Nephron progenitor cell (in vitro differentiated cells): ENCODE results near the gene SEPTIN10.
A peak's percentile ranks its signal among the peaks of the same experiment; 100 is the strongest.

Experiments used
- DNase-seq: peaks from one replicate; pipeline ENCODE4 v3.0.0; 2021
- H3K27ac Mint-ChIP-seq: 2 replicates; pipeline ENCODE4 v1.8.0; 2021; ENCODE audit warnings: mild to moderate bottlenecking, moderate library complexity, mixed read lengths
- H3K27me3 Mint-ChIP-seq: 2 replicates; pipeline ENCODE4 v1.8.0; 2021; ENCODE audit warnings: mild to moderate bottlenecking, low read depth, mixed read lengths; ENCODE audit not compliant: poor library complexity
- H3K36me3 Mint-ChIP-seq: 2 replicates; pipeline ENCODE4 v1.8.0; 2021; ENCODE audit warnings: low read depth, mixed read lengths
- H3K4me1 Mint-ChIP-seq: 2 replicates; pipeline ENCODE4 v1.8.0; 2021; ENCODE audit warnings: mixed read lengths
- H3K4me3 Mint-ChIP-seq: 2 replicates; pipeline ENCODE4 v1.8.0; 2021; ENCODE audit warnings: mild to moderate bottlenecking, moderate library complexity, mixed read lengths
- H3K9me3 Mint-ChIP-seq: 2 replicates; pipeline ENCODE4 v1.8.0; 2021; ENCODE audit warnings: mild to moderate bottlenecking, moderate library complexity, mixed read lengths
- CTCF ChIP-seq: fragments of 200-600 bp; sonication (generic); IDR thresholded peaks from 2 replicates; pipeline ENCODE4 v1.5.0; 2021; ENCODE audit warnings: antibody characterized with exemption

The SEPTIN10 gene

GRCh38 chr2:109500910-109501309, 112.9 kb downstream of the SEPTIN10 start:
- peaks cover 28% of the 10 kb centered on the region for H3K36me3 Mint-ChIP-seq
- no peak overlapping the region for H3K4me3 Mint-ChIP-seq
- H3K27me3 Mint-ChIP-seq = peaks cover 7% of the 10 kb centered on the region
- peaks cover 38% of the 10 kb centered on the region for H3K4me1 Mint-ChIP-seq
- H3K9me3 Mint-ChIP-seq = no peaks in the 10 kb centered on the region
- no peak for DNase-seq
- no peak for TF ChIP-seq CTCF
- peak overlapping the region; percentile 32 for H3K27ac Mint-ChIP-seq

- Mint-ChIP-seq H3K9me3 (no peaks in the 10 kb centered on the region), H3K4me1 (peaks cover 38% of the 10 kb centered on the region), H3K36me3 (peaks cover 29% of the 10 kb centered on the region), H3K27me3 (peaks cover 7% of the 10 kb centered on the region), H3K27ac (peak overlapping the region; percentile 18), H3K4me3 (no peak overlapping the region)
- TF ChIP-seq CTCF = no peak
- no peak for DNase-seq
These were observed 114.2 kb downstream of the SEPTIN10 start for GRCh38 chr2:109499566-109499965.

GRCh38 chr2:109498906-109499305, 114.9 kb downstream of the SEPTIN10 start:
- TF ChIP-seq CTCF = no peak
- Mint-ChIP-seq H3K9me3 (no peaks in the 10 kb centered on the region), H3K27ac (no peak overlapping the region), H3K4me3 (no peak overlapping the region), H3K27me3 (peaks cover 7% of the 10 kb centered on the region), H3K4me1 (peaks cover 38% of the 10 kb centered on the region), H3K36me3 (peaks cover 29% of the 10 kb centered on the region)
- no peak for DNase-seq

GRCh38 chr2:109497911-109498870, 115.6 kb downstream of the SEPTIN10 start:
- Mint-ChIP-seq H3K4me1 (peaks cover 38% of the 10 kb centered on the region), H3K36me3 (peaks cover 22% of the 10 kb centered on the region), H3K27ac (no peak overlapping the region), H3K4me3 (no peak overlapping the region), H3K27me3 (peaks cover 7% of the 10 kb centered on the region), H3K9me3 (no peaks in the 10 kb centered on the region)
- TF ChIP-seq CTCF = no peak
- no peak for DNase-seq

GRCh38 chr2:109497463-109497862, 116.3 kb downstream of the SEPTIN10 start:
- H3K27me3 Mint-ChIP-seq = peaks cover 3% of the 10 kb centered on the region

More at GRCh38 chr2:109497463-109497862, 116.3 kb downstream of the SEPTIN10 start:
- no peak for DNase-seq
- Mint-ChIP-seq H3K36me3 (peaks cover 14% of the 10 kb centered on the region), H3K27ac (no peak overlapping the region), H3K4me3 (no peak overlapping the region), H3K9me3 (no peaks in the 10 kb centered on the region), H3K4me1 (peaks cover 34% of the 10 kb centered on the region)
- no peak for TF ChIP-seq CTCF
